ENCODE results near the gene CCDC110. TPM values are rescaled to one million over a fixed set of nuclear protein-coding genes. Genes with fewer than 3 reads are reported as not detected.

Gene CCDC110
- polyA plus RNA-seq, 1 donor from 2014 or later = 0.21 TPM

DNA sequence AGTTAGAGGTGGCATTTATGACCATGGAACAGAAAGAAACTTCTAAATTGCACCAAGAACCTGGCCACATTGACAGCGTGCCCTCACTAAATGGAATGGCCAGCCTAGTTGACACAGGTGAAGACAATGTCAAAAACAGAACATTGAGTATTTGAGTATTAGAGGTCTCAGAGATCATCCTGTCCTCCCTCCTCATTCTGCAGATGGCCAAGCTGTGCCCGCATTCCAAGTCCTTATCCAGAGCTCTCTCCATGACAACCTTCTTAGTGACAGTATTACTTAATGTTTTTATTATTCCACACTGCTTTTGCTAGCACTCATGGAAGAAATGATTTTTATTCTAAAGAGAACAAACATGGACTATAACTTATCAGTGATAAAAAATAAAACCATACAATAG lies 9.9 kb upstream of the CCDC110 start:
- Histone ChIP-seq H3K4me2 (ENCODE audit: low read length) (no peak overlapping the region), H3K9ac (ENCODE audit: low read length) (no peak overlapping the region), H3K27ac (ENCODE audit: low read length) (no peak overlapping the region), H3K9me2 (ENCODE audit: insufficient read depth, low read length) (no peaks in the 10 kb centered on the region), H3K9me3 (ENCODE audit: low read length) (no peaks in the 10 kb centered on the region), H3F3A (ENCODE audit: insufficient read depth, low read length, poor library complexity, severe bottlenecking) (no peaks in the 10 kb centered on the region), H2AFZ (ENCODE audit: low read depth, low read length) (no peak overlapping the region), H3K36me3 (ENCODE audit: insufficient read depth, low read length) (no peaks in the 10 kb centered on the region), H4K20me1 (ENCODE audit: insufficient read depth) (no peaks in the 10 kb centered on the region), H3K27me3 (ENCODE audit: insufficient read depth, low read depth, low read length) (no peaks in the 10 kb centered on the region), H3K4me3 (ENCODE audit: low read length) (no peak overlapping the region), H3K79me2 (replicated peaks; ENCODE audit: insufficient read depth, low read length) (no peaks in the 10 kb centered on the region)
- TF ChIP-seq EZH2 (IDR thresholded peaks at IDR 0.05; ENCODE audit: borderline replicate concordance, insufficient read depth, low read length, poor library complexity, severe bottlenecking) (no peak), SMC3 (conservative IDR thresholded peaks at IDR 0.05; ENCODE audit: poor library complexity) (no peak), EP300 (conservative IDR thresholded peaks at IDR 0.05; ENCODE audit: poor library complexity, severe bottlenecking) (no peak), TAF1 (IDR thresholded peaks at IDR 0.05; ENCODE audit: low read depth) (no peak), MXI1 (conservative IDR thresholded peaks at IDR 0.05; ENCODE audit: poor library complexity, severe bottlenecking) (no peak), POLR2AphosphoS5 (IDR thresholded peaks at IDR 0.05) (no peak), RAD21 (conservative IDR thresholded peaks at IDR 0.05) (no peak)
- TF ChIP-seq, protein P1, sequence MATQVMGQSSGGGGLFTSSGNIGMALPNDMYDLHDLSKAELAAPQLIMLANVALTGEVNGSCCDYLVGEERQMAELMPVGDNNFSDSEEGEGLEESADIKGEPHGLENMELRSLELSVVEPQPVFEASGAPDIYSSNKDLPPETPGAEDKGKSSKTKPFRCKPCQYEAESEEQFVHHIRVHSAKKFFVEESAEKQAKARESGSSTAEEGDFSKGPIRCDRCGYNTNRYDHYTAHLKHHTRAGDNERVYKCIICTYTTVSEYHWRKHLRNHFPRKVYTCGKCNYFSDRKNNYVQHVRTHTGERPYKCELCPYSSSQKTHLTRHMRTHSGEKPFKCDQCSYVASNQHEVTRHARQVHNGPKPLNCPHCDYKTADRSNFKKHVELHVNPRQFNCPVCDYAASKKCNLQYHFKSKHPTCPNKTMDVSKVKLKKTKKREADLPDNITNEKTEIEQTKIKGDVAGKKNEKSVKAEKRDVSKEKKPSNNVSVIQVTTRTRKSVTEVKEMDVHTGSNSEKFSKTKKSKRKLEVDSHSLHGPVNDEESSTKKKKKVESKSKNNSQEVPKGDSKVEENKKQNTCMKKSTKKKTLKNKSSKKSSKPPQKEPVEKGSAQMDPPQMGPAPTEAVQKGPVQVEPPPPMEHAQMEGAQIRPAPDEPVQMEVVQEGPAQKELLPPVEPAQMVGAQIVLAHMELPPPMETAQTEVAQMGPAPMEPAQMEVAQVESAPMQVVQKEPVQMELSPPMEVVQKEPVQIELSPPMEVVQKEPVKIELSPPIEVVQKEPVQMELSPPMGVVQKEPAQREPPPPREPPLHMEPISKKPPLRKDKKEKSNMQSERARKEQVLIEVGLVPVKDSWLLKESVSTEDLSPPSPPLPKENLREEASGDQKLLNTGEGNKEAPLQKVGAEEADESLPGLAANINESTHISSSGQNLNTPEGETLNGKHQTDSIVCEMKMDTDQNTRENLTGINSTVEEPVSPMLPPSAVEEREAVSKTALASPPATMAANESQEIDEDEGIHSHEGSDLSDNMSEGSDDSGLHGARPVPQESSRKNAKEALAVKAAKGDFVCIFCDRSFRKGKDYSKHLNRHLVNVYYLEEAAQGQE (IDR thresholded peaks at IDR 0.05; ENCODE audit: borderline replicate concordance) = no peak
- TF ChIP-seq, protein P2, sequence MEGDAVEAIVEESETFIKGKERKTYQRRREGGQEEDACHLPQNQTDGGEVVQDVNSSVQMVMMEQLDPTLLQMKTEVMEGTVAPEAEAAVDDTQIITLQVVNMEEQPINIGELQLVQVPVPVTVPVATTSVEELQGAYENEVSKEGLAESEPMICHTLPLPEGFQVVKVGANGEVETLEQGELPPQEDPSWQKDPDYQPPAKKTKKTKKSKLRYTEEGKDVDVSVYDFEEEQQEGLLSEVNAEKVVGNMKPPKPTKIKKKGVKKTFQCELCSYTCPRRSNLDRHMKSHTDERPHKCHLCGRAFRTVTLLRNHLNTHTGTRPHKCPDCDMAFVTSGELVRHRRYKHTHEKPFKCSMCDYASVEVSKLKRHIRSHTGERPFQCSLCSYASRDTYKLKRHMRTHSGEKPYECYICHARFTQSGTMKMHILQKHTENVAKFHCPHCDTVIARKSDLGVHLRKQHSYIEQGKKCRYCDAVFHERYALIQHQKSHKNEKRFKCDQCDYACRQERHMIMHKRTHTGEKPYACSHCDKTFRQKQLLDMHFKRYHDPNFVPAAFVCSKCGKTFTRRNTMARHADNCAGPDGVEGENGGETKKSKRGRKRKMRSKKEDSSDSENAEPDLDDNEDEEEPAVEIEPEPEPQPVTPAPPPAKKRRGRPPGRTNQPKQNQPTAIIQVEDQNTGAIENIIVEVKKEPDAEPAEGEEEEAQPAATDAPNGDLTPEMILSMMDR (IDR thresholded peaks at IDR 0.05; ENCODE audit: poor library complexity, severe bottlenecking) = no peak

DNA sequence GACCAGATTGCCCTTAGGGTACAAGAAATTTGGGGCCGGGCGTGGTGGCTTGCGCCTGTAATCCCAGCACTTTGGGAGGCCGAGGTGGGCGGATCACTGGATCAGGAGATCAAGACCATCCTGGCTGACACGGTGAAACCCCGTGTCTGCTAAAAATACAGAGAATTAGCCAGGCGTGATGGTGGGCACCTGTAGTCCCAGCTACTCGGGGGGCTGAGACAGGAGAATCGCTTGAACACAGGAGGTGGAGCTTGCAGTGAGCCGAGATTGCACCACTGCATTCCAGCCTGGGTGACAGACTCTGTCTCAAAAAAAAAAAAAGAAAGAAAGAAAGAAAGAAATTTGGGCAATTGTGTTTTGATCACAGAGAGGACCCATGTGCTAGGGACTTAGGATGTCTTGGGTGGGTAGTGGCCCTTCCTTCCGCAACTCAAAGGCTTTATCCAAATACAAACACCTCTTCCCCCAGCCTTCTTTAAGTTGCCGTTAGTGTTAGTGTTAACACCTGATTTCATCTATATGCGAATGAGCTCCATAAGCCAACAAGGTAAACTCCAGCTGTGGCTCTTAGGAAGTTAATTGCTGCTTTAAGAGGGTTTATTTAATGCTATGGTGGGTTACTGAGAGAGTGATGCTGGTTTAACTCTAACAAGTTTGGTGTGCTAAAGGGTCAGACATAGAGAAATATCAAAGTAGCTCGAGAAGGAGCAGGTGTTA lies 8.6 kb upstream of the CCDC110 start:
- no peaks in the 10 kb centered on the region for H4K20me1 ChIP-seq (ENCODE audit: insufficient read depth)
- no peak overlapping the region for H2AFZ ChIP-seq (ENCODE audit: low read depth, low read length)
- no peaks in the 10 kb centered on the region for H3K36me3 ChIP-seq (ENCODE audit: insufficient read depth, low read length)
- H3K27me3 ChIP-seq (ENCODE audit: insufficient read depth, low read depth, low read length) = no peaks in the 10 kb centered on the region
- no peak overlapping the region for H3K4me3 ChIP-seq (ENCODE audit: low read length)
- no peak overlapping the region for H3K27ac ChIP-seq (ENCODE audit: low read length)
- no peaks in the 10 kb centered on the region for H3F3A ChIP-seq (ENCODE audit: insufficient read depth, low read length, poor library complexity, severe bottlenecking)
- H3K9ac ChIP-seq (ENCODE audit: low read length) = no peak overlapping the region
- H3K9me2 ChIP-seq (ENCODE audit: insufficient read depth, low read length) = no peaks in the 10 kb centered on the region
- no peaks in the 10 kb centered on the region for H3K9me3 ChIP-seq (ENCODE audit: low read length)
- TF ChIP-seq EZH2 (IDR thresholded peaks at IDR 0.05; ENCODE audit: borderline replicate concordance, insufficient read depth, low read length, poor library complexity, severe bottlenecking) = no peak
- no peak for TF ChIP-seq EP300 (conservative IDR thresholded peaks at IDR 0.05; ENCODE audit: poor library complexity, severe bottlenecking)
- TF ChIP-seq, protein P1 (IDR thresholded peaks at IDR 0.05; ENCODE audit: borderline replicate concordance) = no peak
- no peak for TF ChIP-seq RAD21 (conservative IDR thresholded peaks at IDR 0.05)
- TF ChIP-seq SMC3 (conservative IDR thresholded peaks at IDR 0.05; ENCODE audit: poor library complexity) = no peak
- TF ChIP-seq, protein P2 (IDR thresholded peaks at IDR 0.05; ENCODE audit: poor library complexity, severe bottlenecking) = no peak
- no peak for TF ChIP-seq MXI1 (conservative IDR thresholded peaks at IDR 0.05; ENCODE audit: poor library complexity, severe bottlenecking)
- no peak for TF ChIP-seq TAF1 (IDR thresholded peaks at IDR 0.05; ENCODE audit: low read depth)
- no peak for TF ChIP-seq POLR2AphosphoS5 (IDR thresholded peaks at IDR 0.05)
- no peak overlapping the region for H3K4me2 ChIP-seq (ENCODE audit: low read length)
- H3K79me2 ChIP-seq (replicated peaks; ENCODE audit: insufficient read depth, low read length) = no peaks in the 10 kb centered on the region
